ENCODE data around the gene NOC4L.

NOC4L gene

DNA sequence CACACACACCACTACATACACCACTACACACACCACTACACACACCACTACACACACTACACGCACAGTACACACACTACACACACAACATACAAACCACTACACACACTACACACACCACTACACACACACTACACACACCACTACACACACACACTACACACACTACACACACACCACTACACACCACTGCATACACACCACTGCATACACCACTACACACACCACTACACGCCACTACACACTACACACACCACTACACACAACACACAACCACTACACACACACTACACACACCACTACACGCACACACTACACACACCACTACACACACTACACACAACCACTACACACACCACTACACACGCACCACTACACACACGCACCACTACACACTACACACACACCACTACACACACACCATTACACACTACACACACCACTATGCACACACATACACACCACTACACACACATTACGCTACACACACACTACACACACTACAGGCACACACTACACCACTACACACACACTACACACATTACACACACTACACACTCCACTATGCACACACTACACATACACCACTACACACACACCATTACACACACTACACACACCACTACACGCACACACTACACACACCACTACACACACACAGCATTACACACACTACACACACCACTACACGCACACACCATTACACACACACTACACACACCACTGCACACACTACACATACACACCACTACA is 12.5 kb downstream of the NOC4L start:
- no peak for DNase-seq (ENCODE audit: low read depth)

DNA sequence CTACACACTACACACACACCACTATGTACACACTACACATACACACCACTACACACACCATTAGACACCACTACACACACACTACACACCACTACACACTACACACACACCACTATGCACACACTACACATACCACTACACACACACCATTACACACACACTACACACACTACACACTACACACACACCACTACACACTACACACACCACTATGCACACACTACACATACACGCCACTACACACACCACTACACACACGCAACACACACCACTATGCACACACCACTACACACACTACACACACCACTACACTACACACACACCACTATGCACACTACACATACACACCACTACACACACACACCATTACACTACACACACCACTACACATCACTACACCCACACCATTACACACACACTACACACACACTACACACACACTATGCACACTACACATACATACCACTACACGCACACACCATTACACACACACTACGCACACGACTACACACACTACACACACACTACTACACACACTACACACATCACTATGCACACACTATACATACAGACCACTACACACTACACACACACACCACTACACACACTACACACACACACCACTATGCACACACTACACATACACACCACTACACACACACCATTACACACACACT is 13.6 kb downstream of the NOC4L start:
- no peak for DNase-seq (ENCODE audit: low read depth)

DNA sequence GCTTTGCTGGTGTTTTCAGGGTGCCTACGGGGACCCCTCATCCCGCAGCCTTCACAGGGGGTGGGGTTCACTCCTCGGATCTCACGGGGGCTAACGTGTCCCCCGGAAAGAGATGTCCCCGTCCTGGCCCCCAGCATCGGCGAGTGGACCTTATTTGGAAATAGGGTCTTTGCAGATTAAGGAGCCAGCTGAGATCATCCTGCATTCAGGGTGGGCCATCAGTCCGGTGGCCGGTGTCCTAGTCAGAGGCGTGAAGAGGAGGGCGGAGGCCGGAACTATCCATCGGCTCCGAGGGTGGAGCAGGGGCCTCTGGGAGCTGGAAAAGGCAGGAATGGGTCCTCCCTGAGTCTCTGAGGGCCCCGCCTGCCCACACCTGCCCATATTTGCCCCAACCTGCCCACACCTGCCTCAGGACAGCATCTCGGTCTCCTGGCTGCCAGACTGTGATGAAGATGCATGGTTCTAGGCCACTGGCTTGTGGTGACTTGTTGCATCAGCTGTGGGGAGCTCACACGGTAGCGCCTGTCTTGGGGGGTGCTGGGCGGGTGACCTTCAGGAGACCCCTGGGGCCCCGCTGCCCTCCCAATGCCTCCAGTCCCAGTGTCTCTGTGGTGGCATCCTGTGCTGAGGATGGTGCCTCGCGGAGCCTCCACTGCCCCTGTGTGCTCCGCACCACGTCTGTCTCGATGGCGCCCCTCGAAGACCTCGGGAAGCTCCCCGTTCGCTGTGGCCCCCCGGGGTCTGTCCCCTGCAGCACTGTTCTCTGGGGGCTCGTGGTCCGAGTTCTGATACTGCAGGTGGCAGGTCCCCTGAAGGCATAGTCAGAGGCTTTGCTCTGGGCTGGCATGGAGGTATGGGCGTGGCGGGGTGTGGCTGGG is 14.7 kb downstream of the NOC4L start:
- DNase-seq (ENCODE audit: low read depth) = no peak

GRCh38 chr12:132159555-132160003 is 15.3 kb downstream of the NOC4L start:
- no peak for DNase-seq (ENCODE audit: low read depth)

DNA sequence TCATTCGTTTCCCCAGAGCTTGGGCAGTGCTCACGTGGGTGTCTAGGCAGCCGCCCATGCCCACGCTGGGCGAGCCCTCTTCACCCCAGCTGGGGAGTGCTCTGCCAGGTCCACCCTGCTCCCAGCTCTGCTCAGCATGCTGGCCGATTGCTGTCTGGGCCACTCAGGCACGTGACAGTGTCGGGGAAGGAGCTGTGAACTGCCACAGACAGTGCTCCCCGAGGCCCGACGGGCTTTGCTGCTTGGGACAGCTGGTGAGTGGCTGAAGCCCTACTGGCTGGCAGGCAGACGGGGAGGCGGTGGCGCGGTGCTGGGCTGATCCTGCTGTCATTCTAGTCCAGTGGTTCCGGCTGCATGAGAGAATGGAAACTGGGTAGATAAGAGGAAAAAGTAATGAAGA is 15.8 kb downstream of the NOC4L start:
- no peak for DNase-seq (ENCODE audit: low read depth)

GRCh38 chr12:132160601-132161035 is 16.4 kb downstream of the NOC4L start:
- no peak for DNase-seq (ENCODE audit: low read depth)

DNA sequence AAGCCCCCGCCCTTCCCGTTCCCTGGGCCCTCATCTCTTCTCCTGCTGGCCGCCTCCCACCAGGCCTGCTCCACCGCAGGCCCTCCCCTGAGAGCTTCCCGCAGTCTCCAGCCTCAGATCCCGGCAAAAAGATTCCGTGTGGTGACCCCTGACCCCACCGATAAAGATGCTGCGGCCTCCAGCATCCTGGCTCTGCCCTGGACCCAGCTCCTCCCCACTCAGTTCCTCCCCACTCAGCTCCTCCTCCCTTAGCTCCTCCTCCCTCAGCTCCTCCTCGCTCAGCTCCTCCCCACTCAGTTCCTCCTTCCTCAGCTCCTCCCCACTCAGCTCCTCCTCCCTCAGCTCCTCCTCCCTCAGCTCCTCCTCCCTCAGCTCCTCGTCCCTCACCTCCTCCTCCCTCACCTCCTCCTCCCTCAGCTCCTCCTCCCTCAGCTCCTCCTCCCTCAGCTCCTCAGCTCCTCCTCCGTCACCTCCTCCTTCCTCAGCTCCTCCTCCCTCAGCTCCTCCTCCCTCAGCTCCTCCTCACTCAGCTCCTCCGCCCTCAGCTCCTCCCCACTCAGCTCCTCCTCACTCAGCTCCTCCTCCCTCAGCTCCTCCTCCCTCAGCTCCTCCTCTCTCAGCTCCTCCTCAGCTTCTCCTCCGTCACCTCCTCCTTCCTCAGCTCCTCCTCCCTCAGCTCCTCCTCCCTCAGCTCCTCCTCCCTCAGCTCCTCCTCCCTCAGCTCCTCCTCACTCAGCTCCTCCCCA is 17.0 kb downstream of the NOC4L start:
- DNase-seq (ENCODE audit: low read depth) = no peak

DNA sequence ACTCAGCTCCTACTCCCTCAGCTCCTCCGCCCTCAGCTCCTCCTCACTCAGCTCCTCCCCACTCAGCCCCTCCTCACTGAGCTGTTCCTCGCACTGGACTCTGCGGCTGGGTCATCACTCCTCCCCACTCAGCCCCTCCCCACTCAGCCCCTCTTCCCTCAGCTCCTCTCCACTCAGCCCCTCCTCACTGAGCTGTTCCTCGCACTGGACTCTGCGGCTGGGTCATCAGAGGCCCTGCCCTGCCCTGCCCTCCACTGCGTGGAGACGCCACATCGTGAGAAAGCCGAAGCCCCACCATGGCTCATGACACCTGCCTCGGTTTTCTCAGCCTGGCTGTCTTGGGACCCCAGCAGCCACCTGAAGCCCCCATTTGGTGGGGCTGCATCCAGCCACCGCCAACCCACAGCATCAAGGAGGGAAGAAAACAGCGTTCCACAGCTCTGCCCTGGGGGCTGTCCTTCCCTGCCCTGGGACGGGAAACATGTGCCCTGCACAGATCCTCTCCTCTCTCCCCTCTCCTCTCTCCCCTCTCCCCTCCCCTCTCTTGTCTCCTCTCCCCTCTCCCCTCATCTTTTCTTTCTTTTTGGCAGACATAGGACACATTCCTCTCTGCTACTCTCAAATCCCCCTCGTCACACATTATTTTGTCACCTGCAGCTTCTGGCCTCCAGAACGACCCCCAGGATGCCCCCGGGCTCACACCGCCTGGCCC is 17.7 kb downstream of the NOC4L start:
- no peak for DNase-seq (ENCODE audit: low read depth)

- no peak for DNase-seq (ENCODE audit: low read depth)
Observed at GRCh38 chr12:132162508-132163031, 18.3 kb downstream of the NOC4L start.

DNA sequence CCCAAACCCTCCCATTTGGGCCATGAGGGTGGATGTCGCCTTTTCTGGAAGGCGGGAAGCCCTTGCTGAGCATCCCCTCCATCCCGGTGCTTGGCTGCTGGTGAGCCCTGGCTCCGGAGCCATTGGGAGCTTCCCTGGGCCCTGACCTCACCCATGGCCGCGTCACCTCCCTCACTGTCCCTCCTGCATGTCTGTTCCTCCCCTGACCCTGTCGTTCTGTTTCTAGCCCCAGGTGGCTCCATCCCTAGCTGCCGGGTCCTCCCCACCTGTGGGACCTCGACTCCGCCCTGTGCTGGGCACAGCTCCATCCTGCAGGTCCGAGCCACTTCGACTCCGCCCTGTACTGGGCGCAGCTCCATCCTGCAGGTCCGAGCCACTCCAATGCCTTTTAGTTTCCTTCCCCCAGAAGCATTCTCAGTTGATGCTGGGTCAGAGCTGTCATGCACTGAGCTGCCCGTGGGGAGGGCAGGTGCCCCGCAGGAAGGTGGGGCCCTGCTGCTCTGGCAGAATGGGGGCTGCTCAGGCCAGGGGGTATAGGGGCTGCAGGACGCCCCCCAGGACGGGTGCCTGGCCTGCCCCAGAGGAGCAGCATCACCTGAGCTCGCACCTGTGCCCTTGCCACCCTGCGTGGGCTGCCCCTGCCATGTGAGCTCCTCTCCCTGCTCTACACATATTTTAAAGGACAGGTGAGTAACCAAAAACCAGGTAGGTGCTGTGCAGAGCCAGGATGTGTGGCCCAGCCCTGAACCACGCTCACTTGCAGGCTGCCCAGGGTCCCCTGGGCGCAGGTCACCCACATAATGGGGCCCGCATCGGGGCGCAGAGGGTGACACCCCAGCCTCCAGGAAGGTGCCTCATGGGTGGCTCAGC is 19.0 kb downstream of the NOC4L start:
- DNase-seq (ENCODE audit: low read depth) = no peak

GRCh38 chr12:132163911-132164288 is 19.6 kb downstream of the NOC4L start:
- no peak for DNase-seq (ENCODE audit: low read depth)

DNA sequence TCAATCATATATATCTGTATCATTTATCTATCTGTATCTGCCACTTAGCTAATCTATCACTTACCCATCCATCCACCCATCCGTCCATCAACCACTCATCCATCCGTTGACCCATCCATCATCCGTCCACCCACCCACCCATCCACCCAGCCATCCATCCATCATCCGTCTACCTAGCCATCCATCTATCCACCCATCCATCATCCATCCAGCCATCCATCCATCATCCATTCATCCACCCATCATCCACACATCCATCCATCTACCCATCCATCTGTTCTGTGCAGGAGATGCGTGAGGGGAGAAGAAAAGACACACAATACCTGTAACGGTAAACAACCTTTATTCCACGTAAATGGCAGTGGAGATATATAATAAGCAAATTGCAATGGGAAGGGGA is 20.2 kb downstream of the NOC4L start:
- DNase-seq (ENCODE audit: low read depth) = no peak

GRCh38 chr12:132165584-132165983 is 21.3 kb downstream of the NOC4L start:
- no peak for DNase-seq (ENCODE audit: low read depth)

DNA sequence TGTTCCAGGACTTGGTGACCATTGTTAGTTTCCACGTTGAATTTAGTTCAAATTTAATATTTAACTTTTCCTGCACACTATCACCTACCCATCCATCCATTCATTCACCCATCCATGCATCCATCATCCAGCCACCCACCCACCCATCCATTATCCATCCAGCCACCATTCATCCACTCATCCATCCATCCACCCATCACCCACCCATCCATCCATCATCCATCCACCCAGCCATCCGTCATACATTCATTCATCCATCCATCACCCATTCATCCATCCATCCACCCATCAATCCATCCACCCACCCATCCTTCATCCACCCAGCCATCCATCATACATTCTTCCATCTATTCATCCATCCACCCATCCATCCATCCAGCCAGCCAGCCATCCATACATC is 21.8 kb downstream of the NOC4L start:
- DNase-seq (ENCODE audit: low read depth) = no peak

GRCh38 chr12:132166801-132167591 is 22.7 kb downstream of the NOC4L start:
- no peak for DNase-seq (ENCODE audit: low read depth)

- DNase-seq (ENCODE audit: low read depth) = no peak
Observed at GRCh38 chr12:132167611-132168310, 23.5 kb downstream of the NOC4L start.

DNA sequence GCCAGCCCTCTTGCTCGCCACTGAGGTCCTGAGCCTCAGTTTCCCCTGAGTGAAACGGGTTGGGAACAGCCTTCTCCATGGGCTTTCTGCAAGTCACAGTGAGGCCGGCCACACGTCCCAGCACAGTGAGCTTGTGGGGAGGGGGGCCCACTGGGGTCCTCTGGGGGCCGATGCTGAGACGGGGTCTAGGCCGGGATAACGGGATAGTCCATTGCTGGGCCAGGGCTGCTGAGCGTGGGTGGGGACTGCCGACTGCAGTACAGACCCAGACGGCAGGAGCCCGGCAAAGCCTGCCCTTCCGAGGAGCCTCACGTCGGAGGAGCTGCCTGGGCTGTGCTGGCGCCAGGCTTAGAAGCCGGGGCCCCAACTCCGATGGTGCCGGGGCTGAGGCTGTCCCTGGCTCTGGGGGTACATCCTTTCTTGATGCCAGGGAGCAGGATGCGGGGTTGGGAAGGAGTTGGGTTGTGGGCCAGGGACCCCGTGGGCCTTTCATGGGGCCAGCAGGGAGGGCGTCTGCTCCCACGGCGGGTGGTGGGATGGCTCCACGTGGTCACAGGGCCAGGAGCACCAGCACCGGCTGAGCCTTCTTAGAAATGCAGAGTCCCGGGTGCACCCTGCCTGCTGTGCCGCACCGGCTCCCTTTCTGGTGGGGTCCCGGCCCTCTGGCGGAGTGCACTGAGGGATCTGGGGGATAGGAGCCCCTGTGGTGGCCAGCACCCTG is 24.2 kb downstream of the NOC4L start:
- DNase-seq (ENCODE audit: low read depth) = no peak

GRCh38 chr12:132169376-132169775 is 25.1 kb downstream of the NOC4L start:
- DNase-seq (ENCODE audit: low read depth) = no peak
